GM19455 (cell line): ENCODE data around the gene SZRD1.

ENCODE experiments used
- ATAC-seq: cut with Tn5 transposase; IDR thresholded peaks from one replicate; pipeline ENCODE4 v1.9.1; 2021; ENCODE audit not compliant: unreplicated experiment

Gene SZRD1

DNA sequence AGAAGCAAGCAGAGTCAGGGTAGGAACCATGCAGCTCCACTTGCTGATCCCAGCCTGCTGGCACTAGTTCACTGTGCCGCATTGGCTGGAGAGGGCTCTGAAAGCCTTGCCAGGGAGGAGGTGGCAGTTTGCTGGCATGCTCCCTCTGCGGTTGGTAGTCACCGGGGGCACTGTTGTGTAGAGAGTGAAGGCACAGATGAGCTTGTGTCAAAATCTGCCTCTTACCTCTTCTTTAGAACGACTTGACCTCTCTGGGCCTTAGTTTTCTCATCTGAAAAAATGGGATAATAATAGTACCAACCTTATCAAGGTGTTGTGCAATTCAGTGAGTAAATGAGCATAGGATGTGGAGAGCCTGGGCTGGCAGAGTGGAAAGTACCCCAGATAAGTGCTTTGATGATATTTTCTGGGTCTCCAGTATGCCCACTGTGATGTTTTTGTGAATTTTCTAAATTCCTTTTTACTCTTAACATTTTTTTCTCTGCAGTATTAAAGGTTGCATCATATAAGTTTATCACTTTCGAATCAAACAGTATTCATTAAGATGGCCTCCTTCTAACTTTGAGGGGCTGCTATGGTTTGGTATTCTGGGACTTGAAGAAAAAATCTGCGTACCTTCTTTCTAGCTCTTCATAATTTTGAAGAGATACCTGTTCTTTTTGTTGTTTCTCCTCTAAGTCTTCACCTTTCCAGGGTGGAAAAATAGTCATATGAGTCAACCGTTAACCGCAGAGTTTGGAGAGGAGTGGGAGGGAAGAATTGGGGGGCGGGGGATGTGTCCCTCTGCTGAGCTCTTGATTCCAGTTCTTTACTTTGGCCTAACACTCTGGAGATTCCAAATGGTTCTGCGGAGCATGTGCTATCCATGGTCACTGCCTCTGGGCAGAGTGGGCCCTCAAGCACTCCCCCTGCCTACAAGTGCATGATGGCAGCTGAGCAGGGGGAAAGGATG, 26.8 kb downstream of the SZRD1 start:
- ATAC-seq: no peak

- no peak for ATAC-seq
Measured at GRCh38 chr1:16394977-16395376, 27.9 kb downstream of the SZRD1 start.

DNA sequence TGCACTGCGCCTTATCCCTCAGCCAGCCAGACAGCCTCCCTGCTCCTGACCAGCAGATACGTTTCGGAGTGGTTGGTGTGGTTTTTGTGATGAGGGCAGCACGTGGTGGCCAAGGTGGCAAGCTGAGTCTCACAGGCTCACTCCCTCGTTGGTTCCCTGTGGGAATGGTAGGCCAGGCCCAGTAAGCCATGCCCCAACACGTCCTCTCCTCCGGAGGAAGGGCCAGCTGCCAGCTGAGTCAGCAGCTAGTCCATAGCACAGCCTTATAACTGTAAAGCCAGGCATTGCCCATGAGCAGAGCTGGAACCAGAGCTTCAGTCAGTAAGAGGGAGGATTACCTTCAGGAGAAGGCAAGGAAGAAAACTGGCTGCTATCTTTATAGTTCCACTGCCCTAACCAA, 29.5 kb downstream of the SZRD1 start:
- no peak for ATAC-seq

DNA sequence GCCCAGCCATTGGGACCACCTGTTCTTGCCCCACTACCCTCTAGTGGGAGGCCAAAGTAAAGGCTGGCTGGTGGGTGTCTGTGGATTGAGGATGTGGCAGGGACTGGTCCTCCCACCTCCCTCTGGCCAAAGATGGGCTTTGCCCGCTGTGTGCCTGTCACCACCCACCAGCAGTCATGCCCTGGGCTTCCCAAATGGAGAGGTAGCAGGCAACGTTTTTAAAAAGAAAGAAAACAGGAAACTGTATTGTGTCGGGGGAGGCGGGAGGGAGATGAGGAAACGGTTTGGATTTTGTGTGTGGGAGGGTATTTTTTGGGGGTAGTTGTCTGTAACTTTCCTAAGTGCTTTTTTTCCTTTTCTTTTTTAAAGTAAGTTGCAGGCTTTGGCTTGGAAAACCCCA, 30.1 kb downstream of the SZRD1 start:
- no peak for ATAC-seq

GRCh38 chr1:16398371-16398953, 31.4 kb downstream of the SZRD1 start:
- no peak for ATAC-seq

DNA sequence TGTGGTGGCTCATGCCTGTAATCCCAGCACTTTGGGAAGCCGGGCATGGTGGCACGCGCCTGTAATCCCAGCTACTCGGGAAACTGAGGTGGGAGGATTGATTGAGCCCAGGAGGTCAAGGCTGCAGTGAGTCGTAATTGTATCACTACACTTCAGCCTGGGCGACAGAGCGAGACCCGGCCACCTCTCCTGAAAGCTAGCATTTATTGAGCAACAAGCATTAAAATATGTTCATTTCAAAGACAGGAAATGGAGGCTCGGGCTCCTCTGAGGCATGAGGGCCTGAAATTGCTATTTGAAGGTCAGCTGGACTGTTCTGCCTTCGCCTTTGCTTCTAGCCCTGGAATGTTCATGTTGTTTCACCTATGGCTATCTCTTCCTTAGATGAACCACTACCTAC, 35.7 kb downstream of the SZRD1 start:
- no peak for ATAC-seq

GRCh38 chr1:16405441-16405840, 38.4 kb downstream of the SZRD1 start:
- no peak for ATAC-seq

- ATAC-seq: no peak
Measured at GRCh38 chr1:16406868-16407267, 39.8 kb downstream of the SZRD1 start.

DNA sequence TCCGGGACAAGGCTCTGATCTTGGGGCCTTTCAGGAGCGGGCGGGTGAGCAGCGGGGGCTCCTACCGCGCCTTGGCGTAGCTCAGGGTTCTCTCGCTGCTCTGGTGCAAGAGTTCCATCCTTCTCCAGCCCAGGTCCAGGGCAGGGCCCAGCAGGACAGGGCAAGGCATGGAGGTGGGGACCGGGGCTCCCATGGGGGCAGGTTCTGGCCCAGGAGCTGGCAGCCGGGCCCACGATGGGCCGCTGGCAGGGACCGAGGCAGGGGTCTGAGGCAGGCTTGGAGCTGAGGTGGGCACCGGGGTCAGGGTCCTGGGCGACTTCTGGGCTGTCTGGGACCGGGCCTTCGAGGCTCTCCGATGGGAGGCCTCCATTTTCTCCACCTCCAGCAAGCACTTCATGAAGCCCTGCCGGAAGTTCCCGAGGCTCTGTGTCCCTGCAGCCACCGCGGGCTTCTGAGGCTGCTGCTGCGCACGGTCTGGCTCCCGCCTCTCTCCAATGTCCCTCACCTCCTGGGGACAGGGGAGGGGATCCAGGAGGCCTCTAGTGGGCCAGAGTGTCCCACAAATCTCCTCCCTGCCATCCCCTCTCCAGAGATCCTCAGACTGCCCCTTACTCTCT, 42.6 kb downstream of the SZRD1 start:
- no peak for ATAC-seq

DNA sequence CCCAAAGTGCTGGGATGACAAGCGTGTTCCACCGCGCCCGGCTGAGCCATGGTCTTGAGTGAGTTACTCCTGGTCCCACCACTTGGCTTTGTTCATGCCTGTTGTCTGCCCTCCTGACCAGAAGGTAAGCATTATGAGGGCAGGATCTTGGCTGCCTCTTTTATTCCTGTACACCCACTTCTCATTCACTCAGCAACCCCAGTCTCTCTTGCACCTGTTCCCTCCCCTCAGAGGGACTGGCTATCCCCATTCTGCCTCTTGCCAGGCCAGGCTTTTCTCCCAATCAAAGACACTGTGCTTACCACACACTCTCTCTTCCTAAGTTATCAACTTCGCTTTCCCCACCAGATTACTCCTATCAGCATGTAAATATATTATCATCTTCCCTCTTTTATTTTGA, 43.8 kb downstream of the SZRD1 start:
- ATAC-seq: no peak

DNA sequence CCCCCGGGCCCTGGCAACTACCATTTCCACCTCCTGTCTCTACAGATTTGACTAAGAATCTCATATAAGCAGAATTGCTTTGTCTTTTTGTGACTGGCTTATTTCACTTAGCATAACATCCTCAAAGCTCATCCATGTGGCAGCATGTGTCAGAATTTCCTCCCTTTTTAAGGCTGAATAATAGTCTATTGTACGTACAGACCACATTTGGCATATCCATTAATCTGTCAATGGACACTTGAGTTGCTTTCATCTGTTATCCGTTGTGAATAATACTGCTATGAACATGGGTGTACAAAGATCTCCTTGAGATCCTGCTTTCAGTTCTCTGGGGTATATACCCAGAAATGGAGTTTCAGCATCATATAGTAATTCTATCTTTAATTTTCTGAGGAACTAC, 46.1 kb downstream of the SZRD1 start:
- ATAC-seq: no peak

- no peak for ATAC-seq
Measured at GRCh38 chr1:16418823-16419425, 51.9 kb downstream of the SZRD1 start.

- ATAC-seq: peak; percentile 69
Measured at GRCh38 chr1:16420424-16421118, 53.5 kb downstream of the SZRD1 start.

DNA sequence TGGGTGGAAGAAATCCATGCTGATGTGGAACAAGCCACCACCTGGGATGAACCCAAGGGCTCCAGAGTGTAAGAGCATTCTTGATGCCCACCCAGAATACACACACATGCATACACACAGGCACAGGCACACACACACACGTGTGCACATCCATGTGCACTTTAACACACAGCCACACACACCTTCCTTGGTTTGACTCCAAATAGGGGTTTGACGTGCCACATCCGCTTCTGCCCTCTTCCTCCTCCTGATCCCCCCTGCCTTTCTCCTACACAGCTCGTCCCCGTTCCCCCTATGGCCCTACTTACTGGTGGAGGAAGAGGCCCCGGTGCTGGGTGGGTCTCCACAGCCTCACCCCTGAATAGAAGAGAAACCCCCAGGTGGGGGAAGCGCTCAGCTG, 54.2 kb downstream of the SZRD1 start:
- ATAC-seq: no peak

GRCh38 chr1:16422041-16422440, 55.0 kb downstream of the SZRD1 start:
- no peak for ATAC-seq

GRCh38 chr1:16425125-16426025, 58.3 kb downstream of the SZRD1 start:
- ATAC-seq: no peak

GRCh38 chr1:16430606-16431005, 63.6 kb downstream of the SZRD1 start:
- ATAC-seq: no peak

- ATAC-seq: no peak
Measured at GRCh38 chr1:16433030-16433429, 66.0 kb downstream of the SZRD1 start.

GRCh38 chr1:16434007-16434406, 67.0 kb downstream of the SZRD1 start:
- no peak for ATAC-seq

DNA sequence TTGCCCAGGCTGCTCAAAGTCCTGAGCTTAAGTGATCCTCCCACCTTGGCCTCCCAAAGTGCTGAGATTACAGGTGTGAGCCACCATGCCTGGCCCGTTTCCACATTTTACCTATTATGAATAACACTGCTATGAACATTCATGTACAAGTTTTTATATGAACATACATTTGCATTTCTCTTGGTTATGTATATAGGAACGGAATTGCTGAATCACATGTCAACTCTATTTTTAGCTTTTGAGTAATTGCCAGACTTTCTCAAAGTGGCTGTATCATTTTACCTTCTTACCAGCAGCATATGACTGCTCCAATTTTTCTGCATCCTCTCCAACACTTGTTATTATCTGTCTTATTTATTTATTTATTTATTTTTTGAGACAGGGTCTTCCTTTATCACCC, 67.5 kb downstream of the SZRD1 start:
- no peak for ATAC-seq
